Stimulated activated CD8-positive, alpha-beta memory T cell treated with anti-CD3 and anti-CD28 coated beads, Interleukin-7, amount 100 ng/mL, for 1 hour (primary cell): ENCODE measurements around the gene TMEM190.
A peak's percentile ranks its signal among the peaks of the same experiment; 100 is the strongest.

Source experiments
- DNase-seq, 2 donors: peaks; one replicate each; pipeline ENCODE4 v3.0.0-alpha.2; 2020; ENCODE audit warnings: low read depth in 2 of 2

Gene TMEM190

GRCh38 chr19:55350620-55351315 lies 25.9 kb upstream of the TMEM190 start:
- no peak for DNase-seq

GRCh38 chr19:55352040-55352439 lies 24.6 kb upstream of the TMEM190 start:
- no peak for DNase-seq

- DNase-seq: no peak
Observed at GRCh38 chr19:55352549-55353145, 24.0 kb upstream of the TMEM190 start.

- DNase-seq: no peak
Observed at GRCh38 chr19:55353356-55353802, 23.2 kb upstream of the TMEM190 start.

- DNase-seq: peak in 1 of 2 donors; percentile 31
Observed at GRCh38 chr19:55353803-55354697, 22.6 kb upstream of the TMEM190 start.

- DNase-seq: no peak
Observed at GRCh38 chr19:55354698-55355212, 21.9 kb upstream of the TMEM190 start, which contains the start of gene COX6B2. Gene COX6B2, minus strand, starts transcription at chr19:55354719. Its CDS starts 198 bp downstream, at chr19:55354521.

- DNase-seq: no peak
Observed at GRCh38 chr19:55355213-55355821, 21.3 kb upstream of the TMEM190 start.

- no peak for DNase-seq
Observed at GRCh38 chr19:55358493-55358892, 18.1 kb upstream of the TMEM190 start.

- DNase-seq: no peak
Observed at GRCh38 chr19:55358943-55359908, 17.4 kb upstream of the TMEM190 start.

GRCh38 chr19:55360902-55361301 lies 15.7 kb upstream of the TMEM190 start:
- no peak for DNase-seq

- no peak for DNase-seq
Observed at GRCh38 chr19:55362174-55362989, 14.2 kb upstream of the TMEM190 start.

GRCh38 chr19:55362990-55363716 lies 13.5 kb upstream of the TMEM190 start, which contains the start of gene GARIN5B:
Gene GARIN5B, minus strand, starts transcription at chr19:55363260. Its CDS starts 194 bp downstream, at chr19:55363066.
- no peak for DNase-seq

GRCh38 chr19:55365245-55365644 lies 11.4 kb upstream of the TMEM190 start:
- DNase-seq: no peak

- DNase-seq: no peak
Observed at GRCh38 chr19:55365964-55366363, 10.7 kb upstream of the TMEM190 start.

GRCh38 chr19:55366790-55367189 lies 9.8 kb upstream of the TMEM190 start:
- DNase-seq: no peak

- no peak for DNase-seq
Observed at GRCh38 chr19:55368106-55368505, 8.5 kb upstream of the TMEM190 start.

GRCh38 chr19:55368701-55369563 lies 7.7 kb upstream of the TMEM190 start:
- DNase-seq: no peak
